Trophoblast cell (in vitro differentiated cells and primary cell): ENCODE measurements around the gene CAPN9.

Experiments
- DNase-seq, 2 donors: peaks; one replicate each; pipeline ENCODE4 v3.0.0-alpha.2; 2016
- H2AFZ ChIP-seq: 2 replicates; pipeline ENCODE4 v1.6.1; 2013; ENCODE audit warnings: low read length, moderate library complexity, mild to moderate bottlenecking; ENCODE audit not compliant: insufficient read depth, poor library complexity
- H2AK5ac ChIP-seq: 2 replicates; pipeline ENCODE4 v1.6.1; 2013; ENCODE audit warnings: mild to moderate bottlenecking, low read length
- H2BK120ac ChIP-seq: 2 replicates; pipeline ENCODE4 v1.6.1; 2013; ENCODE audit warnings: low read length, mild to moderate bottlenecking, moderate library complexity; ENCODE audit not compliant: insufficient read depth, poor library complexity
- H2BK12ac ChIP-seq: 2 replicates; pipeline ENCODE4 v1.6.1; 2013; ENCODE audit warnings: mild to moderate bottlenecking, low read length, moderate library complexity
- H2BK5ac ChIP-seq: 2 replicates; pipeline ENCODE4 v1.6.1; 2013; ENCODE audit warnings: low read length, low read depth, moderate library complexity, mild to moderate bottlenecking; ENCODE audit not compliant: poor library complexity
- H3K14ac ChIP-seq: 2 replicates; pipeline ENCODE4 v1.6.1; 2013; ENCODE audit warnings: mild to moderate bottlenecking, low read length
- H3K18ac ChIP-seq: 2 replicates; pipeline ENCODE4 v1.6.1; 2013; ENCODE audit warnings: mild to moderate bottlenecking, low read length
- H3K23ac ChIP-seq: 2 replicates; pipeline ENCODE4 v1.6.1; 2013; ENCODE audit warnings: low read length
- H3K27ac ChIP-seq: 2 replicates; pipeline ENCODE4 v1.5.1; 2013; ENCODE audit warnings: low read depth, mild to moderate bottlenecking, inconsistent platforms, low read length, moderate library complexity
- H3K27me3 ChIP-seq: 2 replicates; pipeline ENCODE4 v1.6.1; 2013; ENCODE audit warnings: inconsistent platforms, mild to moderate bottlenecking, low read length, moderate library complexity; ENCODE audit not compliant: insufficient read depth
- H3K36me3 ChIP-seq, 2 experiments: 1 replicate in 1 of 2; 2 replicates in 1 of 2; pipeline ENCODE4 v1.6.1; 2013; ENCODE audit warnings: low read length in 2 of 2, mild to moderate bottlenecking in 2 of 2, moderate library complexity in 1 of 2; ENCODE audit not compliant: insufficient read depth in 2 of 2, control insufficient read depth in 1 of 2
- H3K4ac ChIP-seq: 2 replicates; pipeline ENCODE4 v1.6.1; 2013; ENCODE audit warnings: low read depth, mild to moderate bottlenecking, low read length, moderate library complexity
- H3K4me1 ChIP-seq, 2 experiments: 1 replicate in 1 of 2; 2 replicates in 1 of 2; pipeline ENCODE4 v1.6.1; 2013; ENCODE audit warnings: low read length in 2 of 2, mild to moderate bottlenecking in 2 of 2, moderate library complexity in 1 of 2; ENCODE audit not compliant: insufficient read depth in 2 of 2, control insufficient read depth in 1 of 2
- H3K4me2 ChIP-seq: 2 replicates; pipeline ENCODE4 v1.6.1; 2013; ENCODE audit warnings: inconsistent platforms, mild to moderate bottlenecking, low read length, moderate library complexity
- H3K4me3 ChIP-seq: 2 replicates; pipeline ENCODE4 v1.5.1; 2013; ENCODE audit warnings: mild to moderate bottlenecking, low read depth, low read length, inconsistent platforms
- H3K79me1 ChIP-seq: one replicate; pipeline ENCODE4 v1.6.1; 2013; ENCODE audit warnings: low read length
- H3K79me2 ChIP-seq: 2 replicates; pipeline ENCODE4 v1.6.1; 2013; ENCODE audit warnings: low read length, mild to moderate bottlenecking; ENCODE audit not compliant: control insufficient read depth, insufficient read depth, poor library complexity
- H3K9ac ChIP-seq: 2 replicates; pipeline ENCODE4 v1.6.1; 2013; ENCODE audit warnings: mild to moderate bottlenecking, low read length
- H3K9me3 ChIP-seq: 2 replicates; pipeline ENCODE4 v1.6.1; 2013; ENCODE audit warnings: low read depth, mild to moderate bottlenecking, control low read depth, inconsistent platforms, low read length; ENCODE audit not compliant: insufficient read depth
- H4K12ac ChIP-seq: 2 replicates; pipeline ENCODE4 v1.6.1; 2013; ENCODE audit warnings: low read depth, mild to moderate bottlenecking, low read length, moderate library complexity
- H4K8ac ChIP-seq: 2 replicates; pipeline ENCODE4 v1.6.1; 2013; ENCODE audit warnings: low read depth, mild to moderate bottlenecking, low read length, moderate library complexity
- H4K91ac ChIP-seq: one replicate; pipeline ENCODE4 v1.6.1; 2013; ENCODE audit warnings: low read depth, mild to moderate bottlenecking, low read length, moderate library complexity
- WGBS: extraction: QIAGEN DNeasy Blood & Tissue Kit; methylation state at CpG from one replicate; pipeline ENCODE4 v1.1.7; 2013; ENCODE audit warnings: missing lambda C conversion rate; ENCODE audit not compliant: insufficient read length, insufficient coverage; ENCODE audit errors: extremely low coverage; 5-methylcytosine and 5-hydroxymethylcytosine counted together

CAPN9 gene

DNA sequence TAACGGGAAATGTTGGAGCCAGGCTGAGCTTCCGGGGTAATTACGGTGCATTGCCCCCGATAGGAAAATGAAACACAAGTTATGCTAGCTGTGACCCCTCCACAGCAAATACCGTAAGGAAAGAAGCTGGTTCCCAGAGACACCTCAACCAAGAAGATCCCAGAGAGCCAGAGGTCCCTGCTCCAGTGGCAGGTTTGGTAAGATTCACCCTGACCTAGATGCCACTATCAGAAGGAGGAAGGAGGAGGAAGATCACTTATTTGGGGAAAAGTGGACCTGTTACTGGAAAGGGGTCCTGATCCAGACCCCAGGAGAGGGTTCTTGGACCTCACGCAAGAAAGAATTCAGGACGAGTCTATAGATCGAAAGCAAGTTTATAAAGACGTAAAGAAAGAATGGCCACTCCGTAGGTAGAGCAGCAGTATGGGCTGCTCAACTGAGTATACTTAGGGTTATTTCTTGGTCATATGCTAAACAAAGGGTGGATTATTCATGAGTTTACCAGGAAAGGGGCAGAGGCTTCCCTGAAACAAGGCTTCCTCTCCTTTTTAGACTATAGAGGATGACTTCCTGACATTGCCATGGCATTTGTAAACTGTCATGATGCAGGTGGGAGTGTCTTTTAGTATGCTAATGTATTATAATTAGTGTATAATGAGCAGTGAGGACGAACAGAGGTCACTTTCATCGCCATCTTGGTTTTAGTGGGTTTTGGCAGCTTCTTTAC lies 7.5 kb upstream of the CAPN9 start:
- Histone ChIP-seq H3K4me2 (no peak overlapping the region), H2BK5ac (no peak overlapping the region), H3K36me3 (no peaks in the 10 kb centered on the region), H2AFZ (no peak overlapping the region), H3K27me3 (no peaks in the 10 kb centered on the region), H4K12ac (no peak overlapping the region), H3K9me3 (no peaks in the 10 kb centered on the region), H3K18ac (no peak overlapping the region), H4K91ac (no peak overlapping the region), H2AK5ac (no peak overlapping the region), H2BK120ac (no peak overlapping the region), H3K9ac (no peak overlapping the region), H2BK12ac (no peak overlapping the region), H3K4me3 (no peak overlapping the region), H3K79me1 (peaks cover 1% of the 10 kb centered on the region), H3K4ac (no peak overlapping the region), H3K4me1 (peaks cover 5% of the 10 kb centered on the region in 2 experiments), H3K79me2 (no peaks in the 10 kb centered on the region), H3K27ac (no peak overlapping the region), H4K8ac (no peak overlapping the region), H3K14ac (no peak overlapping the region), H3K23ac (no peak overlapping the region)
- no peak for DNase-seq
- no CpG with 5 or more reads among the region's 12 CpGs for WGBS

DNA sequence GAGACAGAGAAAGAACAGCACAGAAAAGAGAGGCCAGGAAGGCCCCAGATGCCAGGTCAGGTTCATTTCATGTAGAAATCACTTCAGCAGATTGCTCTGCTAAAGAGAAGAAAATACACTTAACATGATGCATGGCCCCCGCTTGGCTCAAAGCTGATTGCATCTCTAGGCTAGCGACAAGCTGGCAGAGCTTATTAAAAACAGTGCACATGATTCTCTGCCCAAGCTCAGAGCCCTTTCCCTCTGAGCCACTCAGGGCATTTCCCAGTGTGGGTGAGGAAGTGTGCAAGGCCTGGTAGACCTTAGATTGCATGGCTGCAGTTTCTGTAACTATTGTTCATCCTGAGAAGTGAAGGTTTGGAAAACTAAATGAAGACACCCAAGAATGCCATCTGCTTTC lies 3.3 kb upstream of the CAPN9 start:
- no peak overlapping the region for H3K14ac ChIP-seq
- DNase-seq: no peak
- H2BK5ac ChIP-seq: no peak overlapping the region
- WGBS: no CpG with 5 or more reads among the region's 2 CpGs
- H4K12ac ChIP-seq: no peak overlapping the region
- no peak overlapping the region for H4K91ac ChIP-seq
- H3K9ac ChIP-seq: no peak overlapping the region
- H3K4me1 ChIP-seq: peaks cover 5 to 7% of the 10 kb centered on the region in 2 experiments
- peaks cover 1% of the 10 kb centered on the region for H3K79me1 ChIP-seq
- H3K27ac ChIP-seq: no peak overlapping the region
- H3K4ac ChIP-seq: no peak overlapping the region
- H3K79me2 ChIP-seq: no peaks in the 10 kb centered on the region
- no peak overlapping the region for H3K4me2 ChIP-seq
- H3K27me3 ChIP-seq: no peaks in the 10 kb centered on the region
- H2BK12ac ChIP-seq: no peak overlapping the region
- H3K18ac ChIP-seq: no peak overlapping the region
- H3K4me3 ChIP-seq: no peak overlapping the region
- no peaks in the 10 kb centered on the region for H3K9me3 ChIP-seq
- H2AK5ac ChIP-seq: no peak overlapping the region
- H2BK120ac ChIP-seq: no peak overlapping the region
- H2AFZ ChIP-seq: no peak overlapping the region
- no peaks in the 10 kb centered on the region for H3K36me3 ChIP-seq
- no peak overlapping the region for H4K8ac ChIP-seq
- no peak overlapping the region for H3K23ac ChIP-seq

DNA sequence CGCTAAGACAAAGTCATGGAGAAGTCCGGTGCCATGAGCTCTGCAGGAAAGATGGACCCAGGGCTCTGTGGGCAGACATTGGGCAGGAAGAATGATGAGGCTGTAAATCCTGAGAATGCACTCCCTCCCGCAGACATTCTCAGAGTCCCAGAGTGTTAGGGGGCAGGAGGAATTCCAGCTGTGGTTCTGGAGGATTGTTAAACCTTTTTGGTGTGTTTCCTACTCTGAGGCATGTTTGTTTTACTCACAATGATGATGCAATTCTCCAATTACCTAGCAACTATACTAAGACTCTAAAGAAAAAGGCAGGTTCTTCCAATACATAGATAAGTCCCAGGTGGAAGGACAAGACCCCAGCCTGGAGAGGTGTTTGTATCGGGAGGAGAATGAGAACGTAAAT lies 2.8 kb upstream of the CAPN9 start:
- no peak overlapping the region for H3K18ac ChIP-seq
- no peak overlapping the region for H4K91ac ChIP-seq
- no peak overlapping the region for H3K9ac ChIP-seq
- no peak for DNase-seq
- H3K14ac ChIP-seq: no peak overlapping the region
- H4K8ac ChIP-seq: no peak overlapping the region
- no peak overlapping the region for H2AK5ac ChIP-seq
- H3K4me2 ChIP-seq: no peak overlapping the region
- no peak overlapping the region for H3K23ac ChIP-seq
- no peak overlapping the region for H3K27ac ChIP-seq
- H3K79me1 ChIP-seq: peaks cover 1% of the 10 kb centered on the region
- H2BK12ac ChIP-seq: no peak overlapping the region
- H2AFZ ChIP-seq: no peak overlapping the region
- H3K27me3 ChIP-seq: no peaks in the 10 kb centered on the region
- no peaks in the 10 kb centered on the region for H3K9me3 ChIP-seq
- no peak overlapping the region for H3K4ac ChIP-seq
- no peak overlapping the region for H3K4me3 ChIP-seq
- no CpG with 5 or more reads among the region's 5 CpGs for WGBS
- H4K12ac ChIP-seq: no peak overlapping the region
- H2BK120ac ChIP-seq: no peak overlapping the region
- no peaks in the 10 kb centered on the region for H3K36me3 ChIP-seq
- no peaks in the 10 kb centered on the region for H3K79me2 ChIP-seq
- H3K4me1 ChIP-seq: peaks cover 5 to 7% of the 10 kb centered on the region in 2 experiments
- no peak overlapping the region for H2BK5ac ChIP-seq

DNA sequence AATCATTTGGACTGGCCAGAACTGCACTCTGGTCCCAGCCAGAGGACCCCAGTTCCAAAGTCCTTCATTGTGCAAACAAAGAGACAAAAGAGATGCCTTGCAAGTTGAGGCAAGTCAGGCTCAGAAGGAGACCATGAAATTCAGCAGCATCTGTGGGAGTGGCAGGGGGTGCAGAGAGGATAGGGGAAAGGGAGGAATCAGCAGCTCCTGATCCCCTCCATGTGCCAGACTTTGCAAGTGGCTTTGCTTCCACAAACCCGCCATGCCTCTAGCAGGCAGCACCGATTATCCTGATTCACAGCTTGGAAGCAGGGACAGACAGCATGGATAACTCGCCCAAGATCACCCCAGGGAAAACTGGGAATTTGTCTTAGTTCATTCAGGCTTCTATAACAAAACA lies 2.1 kb upstream of the CAPN9 start:
- Histone ChIP-seq H2AK5ac (no peak overlapping the region), H3K9ac (no peak overlapping the region), H3K27ac (no peak overlapping the region), H3K4me3 (no peak overlapping the region), H3K79me1 (peaks cover 1% of the 10 kb centered on the region), H3K4ac (no peak overlapping the region), H2AFZ (no peak overlapping the region), H3K4me2 (no peak overlapping the region), H2BK120ac (no peak overlapping the region), H4K91ac (no peak overlapping the region), H3K9me3 (no peaks in the 10 kb centered on the region), H2BK12ac (no peak overlapping the region), H3K18ac (no peak overlapping the region), H4K12ac (no peak overlapping the region), H3K23ac (no peak overlapping the region), H2BK5ac (no peak overlapping the region), H3K27me3 (no peaks in the 10 kb centered on the region), H3K4me1 (peaks cover 5 to 7% of the 10 kb centered on the region in 2 experiments), H4K8ac (no peak overlapping the region), H3K79me2 (no peaks in the 10 kb centered on the region), H3K36me3 (no peaks in the 10 kb centered on the region), H3K14ac (no peak overlapping the region)
- no CpG with 5 or more reads among the region's 3 CpGs for WGBS
- DNase-seq: no peak
